Hepatocyte (in vitro differentiated cells): ENCODE measurements around the gene CDON.

Source experiments
- EZH2 ChIP-seq: fragments of 200-600 bp; sonication (generic); IDR thresholded peaks from 2 replicates; pipeline ENCODE4 v1.6.1; 2016; ENCODE audit warnings: antibody characterized with exemption, mild to moderate bottlenecking, borderline replicate concordance
- EZH2phosphoT487 ChIP-seq: fragments of 200-600 bp; sonication (generic); IDR thresholded peaks from one replicate; pipeline ENCODE4 v1.6.1; 2018; ENCODE audit warnings: antibody characterized with exemption, mild to moderate bottlenecking, low read depth, moderate library complexity; ENCODE audit not compliant: unreplicated experiment, severe bottlenecking
- TF ChIP-seq, protein P1 (sequence below): fragments of 200-600 bp; sonication (generic); IDR thresholded peaks from 2 replicates; pipeline ENCODE4 v1.5.1; 2016; ENCODE audit warnings: antibody characterized with exemption, mild to moderate bottlenecking; ENCODE audit not compliant: poor library complexity

DNA sequence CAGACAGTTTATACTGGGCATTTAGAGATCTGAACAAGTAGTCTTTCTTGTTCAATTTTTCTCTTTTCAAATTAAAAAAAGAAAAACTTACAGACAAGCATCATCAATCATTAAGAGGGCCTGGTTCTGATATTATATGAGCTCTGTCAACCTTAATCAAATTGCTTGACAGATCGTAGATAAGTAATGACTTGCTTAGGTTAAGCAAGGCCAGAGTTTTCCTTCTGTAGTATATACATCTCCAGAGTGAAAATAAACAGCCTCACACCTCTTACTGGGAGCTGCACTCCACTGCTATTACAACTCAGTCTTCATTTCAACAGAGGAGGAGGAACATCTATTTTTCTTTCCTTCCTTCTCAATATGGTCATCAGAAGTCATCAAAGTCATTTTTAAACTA lies 13.5 kb downstream of the CDON start:
- TF ChIP-seq, protein P1, sequence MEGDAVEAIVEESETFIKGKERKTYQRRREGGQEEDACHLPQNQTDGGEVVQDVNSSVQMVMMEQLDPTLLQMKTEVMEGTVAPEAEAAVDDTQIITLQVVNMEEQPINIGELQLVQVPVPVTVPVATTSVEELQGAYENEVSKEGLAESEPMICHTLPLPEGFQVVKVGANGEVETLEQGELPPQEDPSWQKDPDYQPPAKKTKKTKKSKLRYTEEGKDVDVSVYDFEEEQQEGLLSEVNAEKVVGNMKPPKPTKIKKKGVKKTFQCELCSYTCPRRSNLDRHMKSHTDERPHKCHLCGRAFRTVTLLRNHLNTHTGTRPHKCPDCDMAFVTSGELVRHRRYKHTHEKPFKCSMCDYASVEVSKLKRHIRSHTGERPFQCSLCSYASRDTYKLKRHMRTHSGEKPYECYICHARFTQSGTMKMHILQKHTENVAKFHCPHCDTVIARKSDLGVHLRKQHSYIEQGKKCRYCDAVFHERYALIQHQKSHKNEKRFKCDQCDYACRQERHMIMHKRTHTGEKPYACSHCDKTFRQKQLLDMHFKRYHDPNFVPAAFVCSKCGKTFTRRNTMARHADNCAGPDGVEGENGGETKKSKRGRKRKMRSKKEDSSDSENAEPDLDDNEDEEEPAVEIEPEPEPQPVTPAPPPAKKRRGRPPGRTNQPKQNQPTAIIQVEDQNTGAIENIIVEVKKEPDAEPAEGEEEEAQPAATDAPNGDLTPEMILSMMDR: no peak
- TF ChIP-seq EZH2phosphoT487: no peak
- no peak for TF ChIP-seq EZH2
